Panc1 (cell line): ENCODE data around the gene ASXL2. TPM values are rescaled to one million over a fixed set of nuclear protein-coding genes. Genes with fewer than 3 reads are reported as not detected.

Source experiments
- ATAC-seq: fragments of 200-7000 bp; cut with Tn5 transposase; 2 replicates; pipeline ENCODE4 v1.9.1; 2020; ENCODE audit warnings: mild to moderate bottlenecking, moderate library complexity
- BruUV-seq: library from RNA; stranded (reverse); fragments of 400-500 nt; replicated peaks from 2 replicates; lab custom pipeline; 2021; lab: Mats Ljungman, UMichigan
- CTCF ChIA-PET: fragments of 300-600 bp; sonication (Branson Sonifier 250); formaldehyde crosslinking; loops from one replicate; lab custom pipeline; 2022; ENCODE audit warnings: antibody characterized with exemption; lab: Charles Lee
- POLR2A ChIA-PET: fragments of 300-600 bp; sonication (Branson Sonifier 250); formaldehyde crosslinking; loops from one replicate; lab custom pipeline; 2022; ENCODE audit warnings: antibody characterized with exemption; lab: Charles Lee
- DNase-seq: peaks from one replicate; pipeline ENCODE4 v3.0.0-alpha.2; 2010; ENCODE audit warnings: low read depth, low spot score
- H3K27ac ChIP-seq: 2 replicates; pipeline ENCODE4 v1.5.1; 2011; ENCODE audit warnings: mild to moderate bottlenecking, low read length, inconsistent platforms
- H3K27me3 ChIP-seq: fragments of 200-500 bp; sonication (Bioruptor generic); 2 replicates; pipeline ENCODE4 v1.6.0; 2014; ENCODE audit warnings: low read length, inconsistent platforms; ENCODE audit not compliant: control insufficient read depth, insufficient read depth
- H3K36me3 ChIP-seq: fragments of 200-500 bp; sonication (Bioruptor generic); 2 replicates; pipeline ENCODE4 v1.5.1; 2014; ENCODE audit warnings: inconsistent platforms, mild to moderate bottlenecking, low read length, moderate library complexity; ENCODE audit not compliant: control insufficient read depth, insufficient read depth
- H3K4me1 ChIP-seq: 2 replicates; pipeline ENCODE4 v1.5.1; 2011; ENCODE audit warnings: inconsistent platforms, mild to moderate bottlenecking, low read length, moderate library complexity; ENCODE audit not compliant: control insufficient read depth, insufficient read depth
- H3K4me3 ChIP-seq, 2 experiments: 2 replicates each; pipeline ENCODE4 v1.5.1; 2011 to 2012; ENCODE audit warnings: low read depth in 2 of 2, low read length in 2 of 2, mild to moderate bottlenecking in 2 of 2, inconsistent platforms in 1 of 2, moderate library complexity in 1 of 2
- H3K9me3 ChIP-seq: fragments of 200-500 bp; sonication (Bioruptor generic); 2 replicates; pipeline ENCODE4 v1.5.1; 2014; ENCODE audit warnings: low read depth, mild to moderate bottlenecking, inconsistent platforms, low read length, moderate library complexity; ENCODE audit not compliant: control insufficient read depth, insufficient read depth
- POLR2AphosphoS5 ChIP-seq: IDR thresholded peaks from 2 replicates; pipeline ENCODE4 v1.6.1; 2012; ENCODE audit warnings: mild to moderate bottlenecking, low read depth, low read length, moderate library complexity
- SIN3A ChIP-seq: IDR thresholded peaks from 2 replicates; pipeline ENCODE4 v1.6.1; 2012; ENCODE audit warnings: low read depth, mild to moderate bottlenecking, low read length, moderate library complexity, borderline replicate concordance; ENCODE audit not compliant: insufficient read depth
- TCF7L2 ChIP-seq: IDR thresholded peaks from 2 replicates; pipeline ENCODE4 v1.6.1; 2011; ENCODE audit warnings: mild to moderate bottlenecking, low read depth, low read length, inconsistent platforms
- in situ Hi-C: cut with HindIII; loops from 2 replicates; pipeline ENCODE4 v1.10.0; 2016; ENCODE audit warnings: low sequenced_read_pairs, low pct_unique_long_range_greater_than_20kb
- intact Hi-C: fragments of 100-400 bp; cut with micrococcal nuclease; formaldehyde crosslinking; loops from one replicate; pipeline ENCODE4 v1.10.0; 2022; ENCODE audit not compliant: unreplicated experiment
- total RNA-seq: library from RNA; stranded (reverse); gene quantifications from one replicate; pipeline ENCODE4 v1.2.1, GENCODE V29; 2021; ENCODE audit not compliant: unreplicated experiment
- TF ChIP-seq, protein P1 (sequence below), 2 experiments: IDR thresholded peaks; 2 replicates each; pipeline ENCODE4 v1.6.1; 2011 to 2012; ENCODE audit warnings: low read depth in 2 of 2, control low read depth in 1 of 2, low read length in 1 of 2, mild to moderate bottlenecking in 1 of 2, moderate library complexity in 1 of 2; ENCODE audit not compliant: insufficient read depth in 1 of 2
- TF ChIP-seq, protein P2 (sequence below): fragments of 450-650 bp; IDR thresholded peaks from 2 replicates; pipeline ENCODE4 v1.5.1; 2017; ENCODE audit warnings: mild to moderate bottlenecking

The ASXL2 gene
- total RNA-seq, 1 experiment from 2014 or later: 43.4 TPM

DNA sequence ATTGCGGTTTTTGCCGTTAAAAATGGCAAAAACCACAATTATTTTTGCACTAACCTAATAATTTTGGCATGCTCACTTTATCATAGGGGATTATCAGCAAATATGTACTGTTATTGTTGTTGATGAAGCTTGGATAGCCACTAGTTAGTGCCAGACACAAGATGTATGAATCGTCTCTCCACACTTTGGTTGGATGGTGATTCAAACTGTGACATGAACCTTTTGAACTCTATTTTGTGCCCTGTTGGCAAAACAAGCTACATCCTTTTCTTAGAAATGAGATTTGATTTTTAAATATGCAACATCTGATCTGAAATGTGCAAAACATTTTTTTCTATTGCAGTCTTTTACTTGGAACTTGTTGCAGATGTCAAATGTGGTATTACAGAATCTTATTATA, 156.1 kb downstream of the ASXL2 start:
- TF ChIP-seq, protein P1, sequence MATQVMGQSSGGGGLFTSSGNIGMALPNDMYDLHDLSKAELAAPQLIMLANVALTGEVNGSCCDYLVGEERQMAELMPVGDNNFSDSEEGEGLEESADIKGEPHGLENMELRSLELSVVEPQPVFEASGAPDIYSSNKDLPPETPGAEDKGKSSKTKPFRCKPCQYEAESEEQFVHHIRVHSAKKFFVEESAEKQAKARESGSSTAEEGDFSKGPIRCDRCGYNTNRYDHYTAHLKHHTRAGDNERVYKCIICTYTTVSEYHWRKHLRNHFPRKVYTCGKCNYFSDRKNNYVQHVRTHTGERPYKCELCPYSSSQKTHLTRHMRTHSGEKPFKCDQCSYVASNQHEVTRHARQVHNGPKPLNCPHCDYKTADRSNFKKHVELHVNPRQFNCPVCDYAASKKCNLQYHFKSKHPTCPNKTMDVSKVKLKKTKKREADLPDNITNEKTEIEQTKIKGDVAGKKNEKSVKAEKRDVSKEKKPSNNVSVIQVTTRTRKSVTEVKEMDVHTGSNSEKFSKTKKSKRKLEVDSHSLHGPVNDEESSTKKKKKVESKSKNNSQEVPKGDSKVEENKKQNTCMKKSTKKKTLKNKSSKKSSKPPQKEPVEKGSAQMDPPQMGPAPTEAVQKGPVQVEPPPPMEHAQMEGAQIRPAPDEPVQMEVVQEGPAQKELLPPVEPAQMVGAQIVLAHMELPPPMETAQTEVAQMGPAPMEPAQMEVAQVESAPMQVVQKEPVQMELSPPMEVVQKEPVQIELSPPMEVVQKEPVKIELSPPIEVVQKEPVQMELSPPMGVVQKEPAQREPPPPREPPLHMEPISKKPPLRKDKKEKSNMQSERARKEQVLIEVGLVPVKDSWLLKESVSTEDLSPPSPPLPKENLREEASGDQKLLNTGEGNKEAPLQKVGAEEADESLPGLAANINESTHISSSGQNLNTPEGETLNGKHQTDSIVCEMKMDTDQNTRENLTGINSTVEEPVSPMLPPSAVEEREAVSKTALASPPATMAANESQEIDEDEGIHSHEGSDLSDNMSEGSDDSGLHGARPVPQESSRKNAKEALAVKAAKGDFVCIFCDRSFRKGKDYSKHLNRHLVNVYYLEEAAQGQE (IDR thresholded peaks at IDR 0.05; ENCODE audit: insufficient read depth in 1 of 2, low read depth in 2 of 2, low read length in 1 of 2): no peak
- TF ChIP-seq TCF7L2 (no peak), SIN3A (no peak), POLR2AphosphoS5 (no peak)
- TF ChIP-seq, protein P2, sequence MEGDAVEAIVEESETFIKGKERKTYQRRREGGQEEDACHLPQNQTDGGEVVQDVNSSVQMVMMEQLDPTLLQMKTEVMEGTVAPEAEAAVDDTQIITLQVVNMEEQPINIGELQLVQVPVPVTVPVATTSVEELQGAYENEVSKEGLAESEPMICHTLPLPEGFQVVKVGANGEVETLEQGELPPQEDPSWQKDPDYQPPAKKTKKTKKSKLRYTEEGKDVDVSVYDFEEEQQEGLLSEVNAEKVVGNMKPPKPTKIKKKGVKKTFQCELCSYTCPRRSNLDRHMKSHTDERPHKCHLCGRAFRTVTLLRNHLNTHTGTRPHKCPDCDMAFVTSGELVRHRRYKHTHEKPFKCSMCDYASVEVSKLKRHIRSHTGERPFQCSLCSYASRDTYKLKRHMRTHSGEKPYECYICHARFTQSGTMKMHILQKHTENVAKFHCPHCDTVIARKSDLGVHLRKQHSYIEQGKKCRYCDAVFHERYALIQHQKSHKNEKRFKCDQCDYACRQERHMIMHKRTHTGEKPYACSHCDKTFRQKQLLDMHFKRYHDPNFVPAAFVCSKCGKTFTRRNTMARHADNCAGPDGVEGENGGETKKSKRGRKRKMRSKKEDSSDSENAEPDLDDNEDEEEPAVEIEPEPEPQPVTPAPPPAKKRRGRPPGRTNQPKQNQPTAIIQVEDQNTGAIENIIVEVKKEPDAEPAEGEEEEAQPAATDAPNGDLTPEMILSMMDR: no peak
- H3K9me3 ChIP-seq: no peaks in the 10 kb centered on the region
- intact Hi-C loops (no loop called here), in situ Hi-C loops (no loop called here)
- H3K4me3 ChIP-seq: no peak overlapping the region
- no peak for DNase-seq
- ChIA-PET POLR2A (no interaction called here), CTCF (no interaction called here)
- peaks cover 3% of the 10 kb centered on the region for H3K27me3 ChIP-seq
- no peak for ATAC-seq
- no peaks in the 10 kb centered on the region for H3K36me3 ChIP-seq
- H3K4me1 ChIP-seq: no peaks in the 10 kb centered on the region
- H3K27ac ChIP-seq: no peak overlapping the region
- BruUV-seq: no TSS peak

DNA sequence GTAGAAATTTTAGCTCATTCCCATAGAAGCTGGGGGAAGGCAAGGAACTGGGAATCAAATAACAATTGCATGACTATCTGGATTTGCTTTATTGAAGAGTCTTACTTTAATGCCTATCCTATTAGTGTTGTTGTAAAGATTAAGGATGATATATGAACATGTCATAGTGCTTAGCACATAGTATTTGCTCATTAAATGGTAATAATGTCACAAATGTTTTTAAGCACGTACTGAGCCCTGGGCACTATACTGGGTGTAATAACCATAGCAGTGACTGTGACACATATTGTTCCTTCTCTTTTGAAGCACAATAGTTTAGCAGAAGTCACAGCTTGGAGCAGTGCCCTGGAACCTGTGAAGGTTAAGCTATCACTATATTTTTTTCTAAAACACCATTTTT, 157.7 kb downstream of the ASXL2 start:
- TF ChIP-seq, protein P1 (IDR thresholded peaks at IDR 0.05; ENCODE audit: insufficient read depth in 1 of 2, low read depth in 2 of 2, low read length in 1 of 2): no peak
- TF ChIP-seq POLR2AphosphoS5 (no peak), TCF7L2 (no peak), SIN3A (no peak)
- Histone ChIP-seq H3K4me1 (no peaks in the 10 kb centered on the region), H3K4me3 (no peak overlapping the region), H3K36me3 (no peaks in the 10 kb centered on the region), H3K27me3 (peaks cover 3% of the 10 kb centered on the region), H3K9me3 (no peaks in the 10 kb centered on the region), H3K27ac (no peak overlapping the region)
- intact Hi-C loops (no loop called here), in situ Hi-C loops (no loop called here)
- DNase-seq (no peak), ATAC-seq (no peak)
- POLR2A ChIA-PET: no interaction called here
- CTCF ChIA-PET: no interaction called here
- BruUV-seq: no TSS peak
